ENCODE measurements around the gene SLC35C1.

SLC35C1 gene

DNA sequence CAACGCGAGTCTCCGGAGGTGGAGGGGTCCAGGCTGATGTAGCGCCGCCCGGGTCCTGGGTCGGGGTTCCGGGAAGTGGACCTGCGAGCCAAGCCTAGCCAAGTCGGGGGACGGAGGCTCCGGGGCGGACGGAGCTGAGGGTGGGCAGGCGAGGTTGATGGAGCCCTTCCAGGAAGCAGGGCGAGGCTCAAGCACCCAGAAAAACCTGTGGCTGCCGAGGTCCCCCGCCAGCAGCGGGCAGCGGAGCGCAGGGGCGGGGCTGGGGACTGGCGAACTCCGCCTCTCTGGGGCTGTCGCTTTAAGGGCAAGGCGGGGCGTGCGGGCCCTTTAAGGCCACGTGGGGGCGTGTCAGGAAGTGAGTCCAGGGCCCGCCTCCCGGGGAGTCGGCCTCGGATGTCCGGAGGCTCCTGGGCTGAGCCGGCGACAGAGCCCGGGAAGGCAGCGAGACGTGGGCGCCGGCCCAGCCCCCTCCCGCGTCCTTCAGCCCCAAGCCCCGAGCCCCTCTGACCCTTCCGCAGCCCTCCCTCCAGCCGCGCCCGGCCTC is at the start of gene SLC35C1:
SLC35C1 (plus strand) TSS at position 389 of the 544 bp plus-strand sequence. CDS start 653 bp downstream, outside the sequence.
- DNase-seq (ENCODE audit: insufficient read length, low spot score), result peak; percentile 97
- peak; percentile 93 for FAIRE-seq

DNA sequence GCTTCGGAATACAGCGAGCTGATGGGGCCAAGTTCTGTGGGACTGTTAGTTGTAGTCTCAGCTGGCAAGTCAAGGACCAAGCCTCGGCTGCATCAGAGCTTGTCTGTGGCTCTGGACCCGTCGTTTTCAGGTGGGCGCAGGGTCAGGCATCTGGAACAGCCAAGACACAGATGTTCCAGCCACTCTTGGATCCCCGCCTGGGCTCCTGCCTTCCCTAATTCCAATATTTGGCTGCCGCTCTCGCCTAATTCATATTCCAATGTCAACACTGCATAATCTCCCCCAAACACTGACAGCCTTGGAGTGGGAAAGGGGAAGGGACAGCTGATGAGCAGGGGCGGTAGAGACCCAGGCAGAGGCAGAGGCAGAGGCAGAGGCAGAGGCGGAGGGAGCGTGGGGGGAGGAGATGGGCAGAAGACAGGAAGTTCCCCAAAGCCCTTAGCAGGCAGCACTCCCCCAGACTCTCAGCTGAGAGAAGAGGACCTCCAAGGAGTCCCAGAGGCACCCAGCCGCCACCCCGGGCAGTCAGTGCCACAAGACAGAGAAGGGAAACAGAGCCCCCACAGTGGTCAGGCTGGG is 49.6 kb upstream of the SLC35C1 start:
- no peak for FAIRE-seq
- DNase-seq (ENCODE audit: insufficient read length, low spot score), result no peak

DNA sequence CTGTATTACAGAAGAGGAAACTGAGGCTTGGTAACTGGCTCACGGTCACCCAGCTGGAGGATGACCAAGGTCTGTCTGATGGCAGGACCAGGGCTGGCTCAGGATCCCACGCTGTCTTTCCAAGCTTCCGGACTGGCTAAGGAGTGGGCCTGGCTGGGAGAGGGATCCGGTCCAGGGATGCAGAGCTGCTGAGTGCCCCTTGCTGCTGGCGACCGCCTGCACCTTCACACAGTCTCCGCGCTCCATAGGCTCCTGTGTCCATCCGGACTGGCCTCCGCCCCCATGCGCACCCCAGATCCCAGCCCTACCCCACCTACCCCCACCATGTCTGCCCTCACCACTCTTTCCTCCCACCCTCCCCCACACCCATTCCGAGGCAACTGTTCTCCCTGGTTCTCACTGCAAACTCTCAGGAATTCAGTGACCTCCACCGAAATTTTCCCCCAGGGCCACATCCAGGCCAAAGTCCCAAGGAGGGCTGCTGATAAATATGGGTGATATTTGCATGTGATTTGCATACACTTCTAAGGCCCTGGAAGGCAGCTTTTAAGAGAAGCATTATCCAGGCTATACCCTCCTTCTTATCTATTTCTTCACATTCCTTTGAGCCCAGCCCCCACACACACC is 48.5 kb upstream of the SLC35C1 start:
- FAIRE-seq (no peak), DNase-seq (ENCODE audit: insufficient read length, low spot score) (no peak)

DNA sequence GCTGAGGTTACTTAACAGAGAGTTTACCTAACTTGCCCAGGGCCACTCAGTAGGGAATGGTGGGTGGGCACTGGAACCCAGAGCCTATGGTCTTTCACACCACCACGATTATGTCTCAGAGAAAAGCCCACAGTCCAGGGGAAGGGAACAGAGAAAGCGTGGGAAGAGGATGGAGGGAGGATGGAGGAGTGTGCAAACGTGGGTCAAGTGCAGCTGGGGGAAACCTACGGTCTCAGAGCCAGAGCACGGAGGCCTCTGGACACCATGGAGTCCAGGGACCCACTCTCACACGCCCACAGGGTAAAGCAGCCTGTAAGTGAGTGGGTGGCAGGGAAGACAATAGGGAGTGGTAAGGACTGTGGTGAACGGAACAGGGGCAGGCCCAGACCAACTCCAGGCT is 47.3 kb upstream of the SLC35C1 start:
- no peak for FAIRE-seq
- no peak for DNase-seq (ENCODE audit: insufficient read length, low spot score)

DNA sequence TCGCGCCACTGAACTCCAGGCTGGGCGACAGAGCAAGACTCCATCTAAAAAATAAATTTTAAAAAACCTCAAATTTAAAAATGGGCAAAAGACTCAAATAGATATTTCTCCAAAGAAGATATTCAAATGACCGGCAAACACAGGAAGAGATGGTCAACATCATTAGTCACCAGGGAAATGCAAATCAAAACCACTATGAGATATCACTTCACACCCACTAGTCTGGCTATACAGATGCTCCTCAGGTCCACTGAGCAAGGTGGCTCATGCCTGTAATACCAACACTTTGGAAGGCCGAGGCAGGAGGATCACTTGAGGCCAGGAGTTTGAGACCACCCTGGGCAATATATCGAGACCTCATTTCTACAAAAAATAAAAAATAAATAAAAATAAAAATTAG is 43.3 kb upstream of the SLC35C1 start:
- DNase-seq (ENCODE audit: insufficient read length, low spot score) (no peak), FAIRE-seq (no peak)

DNA sequence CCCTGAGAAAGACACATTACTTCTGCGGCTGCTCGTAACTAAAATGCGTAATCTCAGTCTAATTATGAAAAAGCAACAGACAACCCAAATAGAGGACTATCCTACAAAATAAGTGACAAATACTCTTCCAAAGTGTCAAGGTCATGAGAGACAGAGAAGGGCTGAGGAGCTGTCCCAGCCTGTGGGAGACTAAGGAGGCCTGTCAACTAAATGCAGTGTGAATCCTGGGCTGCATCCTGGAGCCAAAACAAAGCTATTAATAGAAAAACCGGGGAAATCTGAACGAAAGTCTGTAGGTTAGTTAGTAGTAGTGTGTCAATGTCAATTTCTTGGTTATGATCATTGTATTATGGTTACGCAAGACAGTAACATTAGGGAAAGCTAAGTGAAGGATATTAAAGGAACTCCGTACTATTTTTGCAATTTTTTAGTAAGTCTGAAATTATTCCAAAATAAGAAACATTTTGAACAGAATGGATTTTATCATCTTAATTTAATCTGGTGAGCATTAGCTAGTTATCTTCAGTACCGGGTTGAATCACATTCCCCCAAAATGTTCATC is 39.8 kb upstream of the SLC35C1 start:
- DNase-seq (ENCODE audit: insufficient read length, low spot score) (no peak), FAIRE-seq (no peak)

DNA sequence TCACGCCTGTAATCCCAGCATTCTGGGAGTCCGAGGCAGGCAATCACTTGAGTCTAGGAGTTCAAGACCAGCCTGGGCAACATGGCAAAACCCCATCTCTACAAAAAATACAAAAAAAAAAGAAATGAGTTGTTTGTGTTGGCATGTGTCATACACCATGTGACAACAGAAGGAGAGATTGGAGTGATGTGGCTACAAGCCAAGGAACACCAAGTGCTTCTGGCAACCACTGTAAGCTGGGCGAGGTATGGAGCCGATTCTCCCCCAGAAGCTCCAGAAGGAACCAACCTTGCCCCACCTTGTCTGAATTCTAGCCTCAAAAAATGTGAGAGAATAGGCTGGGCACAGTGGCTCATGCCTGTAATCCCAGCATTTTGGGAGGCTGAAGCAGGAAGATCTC is 39.1 kb upstream of the SLC35C1 start:
- no peak for FAIRE-seq

DNA sequence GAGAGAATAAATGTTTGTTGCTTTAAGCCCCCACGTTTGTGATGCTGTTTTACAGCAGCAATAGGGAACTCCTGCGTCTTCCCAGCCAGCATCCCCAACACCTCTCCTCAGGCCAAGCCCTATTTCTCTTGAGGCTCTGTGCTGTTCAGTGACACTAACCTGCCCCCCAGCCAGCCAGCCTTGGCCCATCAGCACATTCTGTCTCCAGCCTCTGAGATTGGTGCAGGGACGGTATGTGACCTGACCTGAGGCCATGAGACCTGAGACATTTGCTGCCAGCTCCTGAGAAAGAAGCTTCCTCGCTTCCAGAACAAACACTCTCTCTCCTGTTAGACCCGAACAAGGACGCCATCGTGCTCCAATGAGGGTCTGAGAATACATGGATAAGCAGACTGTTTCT is 38.5 kb upstream of the SLC35C1 start:
- no peak for DNase-seq (ENCODE audit: insufficient read length, low spot score)
- no peak for FAIRE-seq

More for the DNA sequence above, 39.1 kb upstream of the SLC35C1 start:
- DNase-seq (ENCODE audit: insufficient read length, low spot score), result no peak

DNA sequence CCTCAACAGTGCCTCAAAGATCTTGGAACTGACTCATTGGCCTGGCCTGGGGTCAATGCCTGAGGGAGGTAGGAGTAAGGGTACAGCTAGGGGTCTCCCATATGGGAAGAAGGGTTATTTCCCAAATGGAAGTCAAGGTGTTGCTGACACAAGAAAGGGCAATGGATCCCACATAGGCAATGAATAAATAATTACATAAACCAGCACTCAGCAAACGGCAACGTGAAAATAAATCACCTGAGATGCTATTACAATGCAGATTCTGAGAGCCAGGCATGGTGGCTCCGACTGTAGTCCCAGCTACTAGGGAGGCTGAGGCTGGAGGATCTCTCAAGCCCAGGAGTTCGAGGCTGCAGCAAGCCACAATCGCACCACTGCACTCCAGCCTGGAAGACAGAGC is 36.5 kb upstream of the SLC35C1 start:
- FAIRE-seq (no peak), DNase-seq (ENCODE audit: insufficient read length, low spot score) (no peak)

DNA sequence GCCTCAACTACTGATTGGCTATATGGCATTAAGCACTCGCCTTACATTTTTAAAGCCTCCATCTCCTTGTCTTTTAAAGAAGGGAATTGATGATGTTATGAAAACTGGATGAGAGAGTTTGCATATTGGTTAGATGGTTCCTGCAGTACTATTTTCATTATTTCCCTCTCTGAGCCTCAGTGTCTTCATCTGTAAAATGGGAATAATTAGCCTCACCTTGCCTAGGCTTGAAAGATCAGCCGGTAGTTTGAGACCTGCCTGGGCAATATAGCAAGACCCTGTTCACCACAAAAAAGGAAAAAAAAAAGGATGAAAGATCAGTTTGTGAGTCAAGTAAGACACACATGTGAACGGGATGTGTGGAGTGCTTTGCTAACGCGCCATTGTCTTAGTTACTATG is 35.0 kb upstream of the SLC35C1 start:
- FAIRE-seq (no peak), DNase-seq (ENCODE audit: insufficient read length, low spot score) (no peak)

DNA sequence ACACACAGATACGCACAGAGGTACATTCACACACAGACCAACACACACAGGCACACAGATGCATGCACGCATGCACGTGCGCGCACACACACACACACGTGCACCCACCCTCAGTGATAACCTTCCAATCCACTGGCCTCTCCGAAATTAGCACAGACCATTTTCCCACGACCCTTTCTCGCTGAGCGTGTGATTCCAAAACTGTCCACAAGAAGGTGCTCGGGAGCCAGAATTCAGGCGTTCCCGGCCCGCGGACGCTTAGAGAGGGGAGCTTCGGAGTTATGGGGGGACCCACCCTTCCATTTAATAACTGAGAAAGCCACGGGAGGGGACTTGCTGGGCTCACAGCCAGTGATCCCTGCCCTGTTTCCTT is 33.8 kb upstream of the SLC35C1 start:
- DNase-seq (ENCODE audit: insufficient read length, low spot score) (peak; percentile 46), FAIRE-seq (no peak)

DNA sequence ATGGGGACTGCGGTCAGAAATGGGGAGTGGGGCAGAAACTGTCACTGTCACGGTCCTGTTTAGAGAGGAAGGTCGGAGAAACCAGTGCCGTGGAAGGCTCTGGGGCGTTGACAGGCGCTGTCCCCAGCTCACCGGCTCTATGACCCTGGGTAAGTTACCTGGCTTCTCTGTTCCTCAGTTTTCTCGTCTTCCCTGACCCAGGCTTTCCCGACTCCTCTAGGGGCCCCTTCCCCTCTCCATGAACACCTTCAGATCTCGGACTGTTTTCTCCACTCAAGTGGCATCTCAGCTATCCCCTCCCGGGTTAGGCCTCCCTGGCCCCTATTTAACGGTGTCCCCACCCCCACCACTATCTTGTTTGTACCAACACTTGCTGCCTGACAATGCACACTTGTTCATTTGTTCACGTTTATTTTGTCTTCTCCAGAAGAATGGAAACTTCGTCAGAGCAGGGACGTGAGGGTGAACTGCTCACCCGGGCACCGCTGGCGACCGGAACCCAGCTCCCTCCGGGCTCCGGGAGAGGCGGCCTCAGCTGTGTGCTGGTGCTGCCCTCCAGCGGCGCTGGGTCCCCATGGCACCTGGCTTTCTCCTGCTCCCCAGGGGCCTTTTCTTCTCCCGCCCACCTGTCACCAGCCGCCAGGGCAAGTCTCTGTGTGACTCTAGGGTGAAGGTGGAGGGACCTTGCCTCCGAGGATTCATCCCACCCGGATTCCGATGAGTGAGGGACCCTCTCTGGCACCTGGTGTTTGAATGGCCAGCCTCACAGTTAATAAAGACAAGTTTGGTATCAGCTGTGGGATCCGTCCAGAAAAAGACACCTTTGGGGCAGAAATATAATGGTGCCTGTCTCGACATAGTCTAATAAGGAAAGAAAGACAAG is 33.1 kb upstream of the SLC35C1 start:
- peak; percentile 92 for FAIRE-seq
- peak; percentile 88 for DNase-seq (ENCODE audit: insufficient read length, low spot score)

DNA sequence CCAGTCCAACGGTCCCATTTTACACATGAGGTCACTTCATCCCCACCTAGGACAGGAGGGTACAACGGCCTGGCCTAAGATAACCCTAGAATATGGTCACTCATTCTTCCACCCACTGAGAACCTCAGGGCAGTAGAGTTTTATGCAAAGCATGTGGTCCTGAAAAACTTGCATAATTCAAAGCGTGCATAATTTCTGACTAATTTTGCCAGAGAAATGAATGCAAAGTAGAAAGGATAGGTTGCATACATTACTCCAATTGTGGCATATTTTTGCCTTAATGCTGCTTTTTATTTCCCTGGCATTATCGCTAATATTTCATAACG is 32.5 kb upstream of the SLC35C1 start:
- DNase-seq (ENCODE audit: insufficient read length, low spot score) (no peak), FAIRE-seq (no peak)

DNA sequence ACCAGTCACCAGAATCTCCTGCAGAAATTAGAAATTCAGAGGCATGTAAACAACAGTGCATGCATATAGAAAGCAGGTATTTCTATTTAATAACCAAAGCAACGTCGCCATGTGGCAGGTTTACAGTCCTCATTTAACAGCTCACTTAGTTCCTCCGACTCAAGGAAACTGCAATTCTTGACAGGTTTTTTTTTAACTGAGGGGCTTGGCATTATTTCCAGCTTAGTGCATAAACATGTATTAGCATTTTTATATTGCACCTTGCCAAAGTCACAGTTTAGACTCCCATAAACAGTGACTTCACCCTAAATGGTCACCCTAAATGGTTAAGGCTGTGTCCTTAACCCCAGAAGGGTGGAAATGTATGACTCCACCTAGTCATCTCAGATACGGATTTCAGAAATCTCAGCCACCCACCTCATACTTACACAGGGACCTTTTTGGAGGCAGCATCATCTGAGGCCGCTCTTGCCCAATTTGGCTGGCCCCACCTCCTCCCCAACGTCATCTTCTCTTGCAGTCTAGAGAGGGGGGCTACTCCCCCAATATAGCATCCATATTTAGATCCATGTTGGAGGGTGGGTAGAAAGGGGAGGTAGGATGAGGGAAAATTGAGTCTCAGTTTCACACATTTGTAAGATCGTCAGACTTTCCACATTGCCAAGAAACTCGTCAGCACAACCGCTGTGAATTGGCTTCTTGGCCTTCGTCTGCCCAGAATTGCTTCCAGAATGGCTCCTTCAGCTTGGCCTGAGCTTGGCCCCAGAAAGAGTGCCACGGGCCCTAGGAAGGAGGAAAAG is 31.8 kb upstream of the SLC35C1 start:
- DNase-seq (ENCODE audit: insufficient read length, low spot score) (no peak), FAIRE-seq (no peak)

DNA sequence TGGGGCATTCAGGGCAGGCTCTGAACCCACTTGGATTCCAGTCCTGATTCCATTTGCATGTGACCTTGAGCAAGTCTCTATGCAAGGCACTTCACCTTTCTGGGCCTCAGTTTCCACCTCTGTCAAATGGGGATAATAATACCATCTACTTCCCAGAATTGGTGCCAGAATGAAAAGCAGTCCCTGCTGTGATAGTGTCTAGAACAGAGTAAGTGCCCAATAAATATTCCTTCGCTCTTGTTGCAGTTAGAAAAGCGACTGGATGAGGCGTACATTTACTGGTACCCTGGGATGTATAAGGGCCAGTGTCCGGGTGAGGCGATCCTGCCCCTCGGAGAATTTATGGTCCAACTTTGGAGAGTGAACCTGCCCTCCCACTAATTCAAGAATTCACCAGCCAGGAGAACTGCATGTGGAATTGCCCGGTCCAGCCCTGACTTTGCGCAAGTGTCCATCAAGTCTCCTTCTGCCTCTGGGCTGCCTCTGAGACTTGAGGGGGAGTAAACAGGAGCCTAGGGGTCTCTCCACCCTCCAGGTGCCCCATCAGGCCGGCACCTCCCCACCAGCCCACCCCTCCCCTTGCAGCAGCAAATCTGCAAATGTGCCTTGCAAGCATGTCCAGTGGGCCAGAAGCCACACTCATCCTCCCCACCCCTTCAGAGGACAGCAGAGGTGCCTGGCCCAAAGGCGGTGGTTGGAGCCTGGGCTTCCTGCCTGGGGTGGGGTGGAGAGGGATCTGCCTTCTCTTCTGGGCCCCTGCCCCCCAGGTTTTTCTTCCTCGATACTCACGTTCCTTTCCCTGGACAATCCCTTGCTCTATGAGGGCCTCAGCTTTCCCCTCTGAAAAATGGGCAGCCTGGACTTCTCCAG is 30.9 kb upstream of the SLC35C1 start:
- no peak for FAIRE-seq
- DNase-seq (ENCODE audit: insufficient read length, low spot score), result no peak

DNA sequence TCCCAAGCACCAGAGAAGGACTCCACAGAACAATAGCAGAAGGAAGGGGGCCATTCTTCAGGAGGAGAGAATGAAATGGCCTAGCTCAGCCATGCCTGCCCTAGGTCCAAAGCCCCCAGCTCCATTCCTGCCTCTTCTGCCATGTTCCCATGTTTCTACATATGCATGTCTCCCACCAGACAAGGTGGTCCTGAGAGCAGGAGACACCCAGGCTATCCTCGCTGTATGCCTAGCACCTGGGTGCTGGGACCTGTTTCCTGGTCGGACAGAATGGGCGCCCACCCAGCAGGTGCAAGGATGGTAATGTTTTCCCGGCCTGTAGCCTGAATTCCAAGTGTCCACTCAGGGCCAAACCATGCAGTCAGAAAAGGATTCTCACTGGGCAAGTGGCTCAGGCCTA is 30.2 kb upstream of the SLC35C1 start:
- DNase-seq (ENCODE audit: insufficient read length, low spot score), result no peak
- no peak for FAIRE-seq

DNA sequence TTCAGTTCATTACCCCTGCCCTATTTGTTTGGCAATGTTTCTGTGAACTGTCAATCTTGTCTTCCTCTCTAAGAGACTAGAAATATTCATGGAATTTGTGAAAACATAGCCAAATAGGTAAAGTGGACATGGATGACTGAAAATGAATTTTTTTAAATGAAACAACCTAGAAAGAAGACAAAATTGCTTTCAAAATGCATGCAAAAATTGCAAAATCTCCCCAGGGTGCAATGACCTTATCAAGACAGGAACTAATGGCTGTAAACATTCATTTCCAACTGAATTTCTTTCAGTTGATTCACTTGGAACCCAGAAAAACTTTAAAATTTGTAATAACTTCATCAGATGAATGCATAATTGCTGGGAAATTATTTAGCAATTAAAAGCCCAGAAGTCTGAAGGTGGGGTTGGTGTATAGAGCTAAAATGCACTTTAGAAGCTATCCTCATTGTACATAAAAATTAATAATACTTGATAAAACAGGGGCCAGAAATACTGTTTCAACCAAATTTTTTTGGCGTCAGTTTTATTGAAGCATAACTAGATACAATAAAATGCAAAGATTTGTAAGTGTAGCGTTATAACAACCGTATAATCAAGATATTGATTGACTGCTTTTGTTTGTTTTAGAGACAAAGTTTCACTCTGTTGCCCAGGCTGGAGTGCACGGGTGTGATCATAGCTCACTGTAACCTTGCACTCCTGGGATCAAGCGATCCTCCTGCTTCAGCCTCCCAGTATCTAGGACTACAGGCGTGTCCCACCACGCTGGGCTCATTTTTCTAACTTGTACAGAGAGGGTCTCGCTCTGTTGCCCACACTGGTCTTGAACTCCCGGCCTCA is 27.6 kb upstream of the SLC35C1 start:
- FAIRE-seq, result no peak
- no peak for DNase-seq (ENCODE audit: insufficient read length, low spot score)

DNA sequence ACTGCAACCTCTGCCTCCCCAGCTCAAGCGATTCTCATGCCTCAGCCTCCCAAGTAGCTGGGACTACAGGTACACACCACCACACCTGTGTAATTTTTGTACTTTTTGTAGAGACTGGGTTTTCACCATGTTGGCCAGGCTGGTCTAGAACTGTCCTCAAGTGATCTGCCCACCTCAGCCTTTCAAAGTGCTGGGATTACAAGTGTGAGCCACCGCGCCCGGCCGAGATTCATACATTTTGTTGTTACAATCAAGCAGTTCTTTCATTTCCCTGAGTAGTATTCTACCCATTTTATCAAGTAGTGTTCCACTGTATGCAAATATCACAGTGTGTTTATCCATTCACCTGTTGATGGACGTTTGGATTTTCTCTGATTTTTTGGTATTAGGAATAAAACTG is 26.6 kb upstream of the SLC35C1 start:
- FAIRE-seq (no peak), DNase-seq (ENCODE audit: insufficient read length, low spot score) (no peak)

DNA sequence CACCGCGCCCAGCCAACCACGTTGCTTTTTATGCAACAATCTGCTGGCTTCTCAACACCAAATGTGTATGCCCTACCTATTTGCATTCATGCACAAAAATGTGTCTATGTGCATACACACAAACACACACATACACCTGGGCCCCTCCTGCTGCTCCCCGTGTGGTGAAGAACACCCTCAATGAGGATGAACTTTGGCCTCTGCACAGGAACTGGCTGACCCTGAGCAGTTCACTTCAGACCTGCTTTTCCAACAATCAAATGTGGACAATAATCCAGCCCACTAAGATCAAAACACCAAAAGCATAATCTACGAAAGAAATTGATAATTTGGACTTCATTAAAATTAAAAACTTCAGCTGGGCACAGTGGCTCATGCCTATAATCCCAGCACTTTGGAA is 25.3 kb upstream of the SLC35C1 start:
- DNase-seq (ENCODE audit: insufficient read length, low spot score) (no peak), FAIRE-seq (no peak)
